SHP77 (cell line): ENCODE measurements around the gene CRTC2.
"Not testable (repeated sequence)": the region's sequence is repeated elsewhere in the genome, so short reads cannot be mapped to it uniquely, and the experiment has no call there.

ENCODE experiments used
- DNase-seq, 2 experiments: peaks; one replicate each; lab custom pipeline; 2025; lab: John Stamatoyannopoulos, UW

CRTC2 gene, protein sequence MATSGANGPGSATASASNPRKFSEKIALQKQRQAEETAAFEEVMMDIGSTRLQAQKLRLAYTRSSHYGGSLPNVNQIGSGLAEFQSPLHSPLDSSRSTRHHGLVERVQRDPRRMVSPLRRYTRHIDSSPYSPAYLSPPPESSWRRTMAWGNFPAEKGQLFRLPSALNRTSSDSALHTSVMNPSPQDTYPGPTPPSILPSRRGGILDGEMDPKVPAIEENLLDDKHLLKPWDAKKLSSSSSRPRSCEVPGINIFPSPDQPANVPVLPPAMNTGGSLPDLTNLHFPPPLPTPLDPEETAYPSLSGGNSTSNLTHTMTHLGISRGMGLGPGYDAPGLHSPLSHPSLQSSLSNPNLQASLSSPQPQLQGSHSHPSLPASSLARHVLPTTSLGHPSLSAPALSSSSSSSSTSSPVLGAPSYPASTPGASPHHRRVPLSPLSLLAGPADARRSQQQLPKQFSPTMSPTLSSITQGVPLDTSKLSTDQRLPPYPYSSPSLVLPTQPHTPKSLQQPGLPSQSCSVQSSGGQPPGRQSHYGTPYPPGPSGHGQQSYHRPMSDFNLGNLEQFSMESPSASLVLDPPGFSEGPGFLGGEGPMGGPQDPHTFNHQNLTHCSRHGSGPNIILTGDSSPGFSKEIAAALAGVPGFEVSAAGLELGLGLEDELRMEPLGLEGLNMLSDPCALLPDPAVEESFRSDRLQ

DNA sequence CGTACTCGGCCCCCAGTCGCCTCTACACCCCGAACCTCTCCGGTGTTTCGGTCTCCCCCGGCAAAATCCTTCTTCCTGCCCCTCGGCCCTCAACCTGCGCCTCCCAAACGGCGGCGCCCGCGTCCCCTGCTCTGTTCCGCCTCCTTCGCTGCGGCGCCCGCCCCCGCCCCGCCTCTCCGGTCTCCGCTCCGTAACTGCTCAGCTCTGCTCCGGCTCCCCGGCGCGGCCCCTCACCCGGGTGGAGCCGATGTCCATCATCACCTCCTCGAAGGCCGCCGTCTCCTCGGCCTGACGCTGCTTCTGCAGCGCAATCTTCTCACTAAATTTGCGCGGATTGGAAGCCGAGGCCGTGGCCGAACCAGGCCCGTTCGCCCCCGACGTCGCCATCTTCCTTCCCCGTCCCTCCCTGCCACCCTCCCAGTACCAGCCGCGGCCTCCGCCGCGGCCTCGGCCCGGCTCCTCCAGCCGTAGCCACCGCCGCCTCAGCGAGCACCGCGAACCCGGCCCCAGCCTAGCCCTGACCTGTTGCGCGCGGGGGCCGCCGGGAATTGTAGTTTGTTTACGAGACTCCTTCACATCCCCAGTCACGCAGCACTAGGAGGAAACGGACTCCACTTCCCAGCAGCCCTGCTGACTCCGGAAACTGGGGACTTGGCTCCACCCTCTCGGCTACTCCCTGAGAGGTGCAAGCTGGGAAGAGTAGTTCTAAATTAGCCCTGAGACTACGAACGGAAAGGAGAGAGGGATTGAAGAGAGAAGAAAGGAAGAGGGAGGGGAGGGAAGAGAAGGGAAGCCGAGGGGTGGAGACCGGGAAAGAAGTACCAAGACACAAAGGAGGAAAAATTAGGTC lies at the start of gene CRTC2:
Gene CRTC2 (minus strand): TSS at position 502 of the 850 bp plus-strand sequence. CDS start 115 bp downstream, at position 387.
- DNase-seq: peak; percentile 100

DNA sequence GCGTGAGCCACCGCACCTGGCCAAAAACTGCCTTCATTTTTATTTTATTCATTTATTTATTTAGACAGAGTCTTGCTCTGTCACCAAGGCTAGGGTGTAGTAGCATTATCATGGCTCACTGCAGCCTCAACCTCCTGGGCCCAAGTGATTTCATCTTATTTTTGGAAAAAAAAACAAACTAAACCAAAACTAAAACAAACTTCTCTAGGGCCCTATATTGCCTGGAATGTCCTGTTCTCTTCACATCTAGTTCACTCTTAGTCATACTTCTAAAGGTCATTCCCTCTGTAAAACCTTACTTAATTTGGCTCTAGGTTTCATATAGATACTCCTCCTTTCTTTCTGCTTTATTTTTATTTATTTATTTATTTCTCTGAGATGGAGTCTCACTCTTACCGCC lies 47.7 kb upstream of the CRTC2 start:
- no peak for DNase-seq

DNA sequence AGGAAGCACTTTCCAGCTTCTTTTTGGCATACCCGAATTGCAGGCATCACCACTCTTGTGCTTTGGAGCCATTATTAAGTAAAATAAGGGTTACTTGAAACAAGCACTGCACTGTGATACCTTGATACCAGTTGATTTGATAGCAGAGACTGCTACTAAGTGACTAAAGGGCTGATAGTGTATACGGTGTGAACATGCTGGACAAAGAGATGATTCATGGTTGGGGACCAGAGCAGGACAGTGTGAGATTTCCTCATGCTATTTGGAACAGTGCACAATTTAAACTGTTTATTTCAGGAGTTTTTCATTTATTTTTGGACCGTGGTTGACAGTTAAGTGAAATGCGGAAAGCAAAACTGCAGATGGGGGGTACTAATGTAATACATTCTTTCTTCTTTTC lies 42.0 kb upstream of the CRTC2 start:
- DNase-seq: no peak

DNA sequence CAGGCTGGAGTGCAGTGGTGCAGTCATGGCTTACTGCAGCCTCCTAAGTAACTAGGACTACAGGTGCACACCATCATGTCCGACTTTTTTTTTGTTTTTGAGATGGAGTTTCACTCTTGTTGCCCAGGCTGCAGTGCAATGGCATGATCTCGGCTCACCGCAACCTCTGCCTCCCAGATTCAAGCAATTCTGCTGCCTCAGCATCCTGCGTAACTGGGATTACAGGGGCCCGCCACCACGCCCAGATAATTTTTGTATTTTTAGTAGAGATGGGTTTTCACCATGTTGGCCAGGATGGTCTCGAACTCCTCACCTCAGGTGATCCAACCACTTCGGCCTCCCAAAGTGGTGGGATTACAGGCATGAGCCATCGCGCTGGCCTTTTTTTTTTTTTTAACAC lies 38.5 kb upstream of the CRTC2 start:
- not testable (repeated sequence) for DNase-seq

DNA sequence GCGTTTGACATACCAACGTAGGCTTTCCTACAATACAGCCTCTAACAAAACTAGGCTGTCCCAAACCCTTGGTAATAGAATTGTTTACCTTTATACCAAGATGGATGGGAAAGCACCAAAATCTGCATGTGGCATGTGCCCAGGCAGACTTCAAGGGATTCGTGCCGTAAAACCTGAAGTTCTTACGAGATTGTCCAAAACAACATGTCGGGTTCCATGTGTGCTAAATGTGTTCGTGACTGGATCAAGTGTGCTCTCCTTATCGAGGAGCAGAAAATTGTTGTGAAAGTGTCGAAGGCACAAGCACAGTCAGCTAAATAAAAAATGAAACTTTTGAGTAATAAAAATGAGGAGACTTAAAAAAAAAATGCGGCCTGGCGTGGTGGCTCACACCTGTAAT lies 37.2 kb upstream of the CRTC2 start:
- DNase-seq: no peak

DNA sequence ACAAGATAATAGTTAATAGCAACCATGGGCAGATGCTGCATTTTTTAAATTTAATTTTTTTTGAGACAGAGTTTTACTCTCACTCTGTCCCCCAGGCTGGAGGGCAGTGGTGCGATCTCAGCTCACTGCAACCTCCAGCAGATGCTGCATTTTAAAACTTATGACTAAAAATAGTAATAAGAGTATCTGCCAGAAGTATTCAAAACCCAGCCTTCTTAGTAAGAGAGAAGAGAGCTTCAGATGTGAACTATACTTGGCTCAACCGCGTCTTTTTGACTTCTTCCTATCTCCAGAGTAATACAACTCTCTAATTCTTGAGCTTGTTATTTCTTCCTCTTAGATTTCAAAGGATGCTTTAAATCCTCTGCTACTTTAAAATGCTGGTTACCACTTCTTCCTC lies 36.8 kb upstream of the CRTC2 start:
- DNase-seq: no peak

DNA sequence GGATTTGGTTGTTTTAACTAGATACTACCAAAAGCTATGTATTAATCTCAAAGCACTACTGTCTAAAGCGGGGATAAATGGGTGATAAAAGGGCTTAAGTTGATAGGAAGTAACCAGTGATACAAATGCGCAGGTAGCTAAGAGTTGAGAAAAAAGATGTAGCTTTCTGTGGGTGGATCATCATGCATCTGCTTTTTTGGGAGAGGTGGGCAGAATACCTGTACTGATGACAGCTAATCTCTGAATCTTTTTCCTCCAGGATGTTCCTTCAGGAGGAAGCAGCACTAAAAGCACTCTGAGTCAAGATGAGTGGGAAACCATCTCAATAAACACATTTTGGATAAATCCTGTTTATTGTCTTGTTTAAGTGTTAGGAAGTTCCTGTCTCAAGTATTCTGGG lies 33.4 kb upstream of the CRTC2 start:
- no peak for DNase-seq

DNA sequence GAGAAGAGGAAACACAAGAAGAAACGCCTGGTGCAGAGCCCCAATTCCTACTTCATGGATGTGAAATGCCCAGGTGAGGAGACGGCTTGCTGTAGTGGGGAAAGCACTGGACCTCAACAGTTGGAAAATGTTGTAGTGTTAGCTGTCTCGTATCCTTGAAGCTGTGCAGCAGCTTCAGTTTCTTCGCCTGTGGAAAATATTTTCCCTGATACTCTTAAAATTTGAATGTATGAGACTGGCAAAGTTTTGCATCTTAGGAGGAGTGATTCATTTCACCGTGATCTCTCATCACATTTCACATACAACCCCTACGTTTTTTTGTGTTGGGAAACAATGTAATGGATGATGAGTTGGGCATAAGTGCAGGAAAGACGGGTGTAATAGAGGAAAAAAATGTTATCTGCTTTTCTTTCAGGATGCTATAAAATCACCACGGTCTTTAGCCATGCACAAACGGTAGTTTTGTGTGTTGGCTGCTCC lies 32.8 kb upstream of the CRTC2 start:
- no peak for DNase-seq

DNA sequence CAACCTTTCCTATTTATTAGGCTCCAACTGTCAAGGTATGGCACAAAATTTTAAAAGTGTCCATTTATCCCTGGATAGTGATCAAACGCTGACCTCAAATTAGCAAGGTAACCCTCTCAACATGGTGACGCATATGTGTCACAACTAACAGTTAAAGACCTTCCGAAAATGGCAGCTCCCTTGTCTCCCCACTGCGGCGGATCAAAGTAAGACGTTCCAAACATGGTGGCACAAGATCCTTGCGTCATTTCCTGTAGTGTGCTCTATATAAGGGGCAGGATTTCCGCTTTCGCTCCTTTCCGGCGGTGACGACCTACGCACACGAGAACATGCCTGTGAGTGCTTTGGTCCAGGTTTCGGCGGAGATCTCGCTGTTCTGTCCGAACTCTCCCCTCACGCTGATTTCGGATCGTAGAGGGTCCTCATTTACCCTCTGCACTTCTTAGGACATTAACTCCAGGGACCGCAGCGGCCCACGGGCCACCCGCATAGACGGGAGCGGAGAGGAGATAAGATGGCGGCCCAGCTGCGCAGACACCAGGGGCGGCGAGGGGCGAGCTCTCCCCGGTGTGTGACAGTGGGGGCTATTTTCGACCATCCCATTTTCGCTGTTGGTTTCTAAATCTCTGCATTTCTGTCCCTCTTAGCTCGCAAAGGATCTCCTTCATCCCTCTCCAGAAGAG lies 32.2 kb upstream of the CRTC2 start, which contains the start of gene RPS27:
Gene RPS27 (plus strand): TSS at position 295 of the 683 bp plus-strand sequence. CDS start 35 bp downstream, at position 330.
- DNase-seq: peak; percentile 99 to 100

DNA sequence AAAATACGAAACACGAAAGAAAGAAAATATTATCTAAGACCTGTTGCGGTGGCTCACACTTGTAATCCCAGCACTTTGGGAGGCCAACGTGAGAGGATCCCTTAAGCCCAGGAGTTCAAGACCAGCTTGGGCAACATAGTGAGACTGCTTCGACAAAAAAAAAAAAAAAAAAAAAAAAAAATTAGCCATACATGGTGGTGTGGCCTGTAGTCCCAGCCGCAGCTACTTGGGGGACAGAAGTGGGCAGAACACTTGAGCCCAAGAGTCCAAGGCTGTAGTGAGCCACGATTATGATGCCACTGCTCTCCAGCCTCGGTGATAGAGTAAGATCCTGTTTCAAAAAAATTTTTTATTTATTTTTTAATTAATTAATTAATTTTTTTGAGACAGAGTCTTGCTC lies 29.2 kb upstream of the CRTC2 start:
- DNase-seq: no peak

DNA sequence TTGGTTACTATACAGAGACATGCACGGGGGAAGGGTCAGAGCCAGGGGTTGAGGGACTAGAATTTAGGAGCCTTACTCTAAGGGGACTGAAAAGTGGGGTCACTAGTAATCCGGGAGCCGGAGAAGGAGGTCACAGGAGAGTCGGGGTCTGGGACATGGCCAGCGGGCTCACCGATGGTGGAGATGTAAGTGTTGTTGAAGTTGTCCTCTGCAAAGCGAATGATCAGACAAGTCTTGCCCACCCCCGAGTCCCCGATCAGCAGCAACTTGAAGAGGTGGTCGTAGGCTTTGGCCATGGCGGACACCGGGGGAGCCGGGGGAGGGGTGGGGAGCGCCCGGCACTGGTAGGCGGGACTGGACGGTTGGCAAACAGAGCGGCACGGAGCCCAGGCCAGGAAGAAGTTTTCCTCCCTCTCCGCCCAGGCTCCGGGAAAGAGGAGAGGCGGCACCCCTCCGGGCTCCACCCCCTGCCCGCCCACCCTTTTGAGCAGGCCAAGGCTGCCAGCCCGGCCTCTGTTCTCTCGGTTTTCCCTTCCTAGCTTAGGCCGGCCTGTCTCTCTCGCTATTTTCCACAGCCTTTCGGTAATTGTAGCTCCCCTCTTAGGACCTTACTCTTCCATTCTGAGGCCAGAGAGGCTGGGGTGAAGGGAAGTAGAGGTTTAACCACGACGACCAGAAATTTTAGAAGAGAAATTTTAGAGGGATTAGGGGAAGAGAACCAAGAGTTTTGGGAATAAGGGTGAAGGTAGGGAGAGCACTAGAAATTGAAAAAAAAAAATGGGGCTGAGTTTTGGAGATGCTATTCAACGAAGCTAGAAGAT lies 27.7 kb upstream of the CRTC2 start, which contains the start of gene RAB13:
Gene RAB13 (minus strand): TSS at position 399 of the 821 bp plus-strand sequence. CDS start 103 bp downstream, at position 296.
- DNase-seq: peak; percentile 90 to 94

DNA sequence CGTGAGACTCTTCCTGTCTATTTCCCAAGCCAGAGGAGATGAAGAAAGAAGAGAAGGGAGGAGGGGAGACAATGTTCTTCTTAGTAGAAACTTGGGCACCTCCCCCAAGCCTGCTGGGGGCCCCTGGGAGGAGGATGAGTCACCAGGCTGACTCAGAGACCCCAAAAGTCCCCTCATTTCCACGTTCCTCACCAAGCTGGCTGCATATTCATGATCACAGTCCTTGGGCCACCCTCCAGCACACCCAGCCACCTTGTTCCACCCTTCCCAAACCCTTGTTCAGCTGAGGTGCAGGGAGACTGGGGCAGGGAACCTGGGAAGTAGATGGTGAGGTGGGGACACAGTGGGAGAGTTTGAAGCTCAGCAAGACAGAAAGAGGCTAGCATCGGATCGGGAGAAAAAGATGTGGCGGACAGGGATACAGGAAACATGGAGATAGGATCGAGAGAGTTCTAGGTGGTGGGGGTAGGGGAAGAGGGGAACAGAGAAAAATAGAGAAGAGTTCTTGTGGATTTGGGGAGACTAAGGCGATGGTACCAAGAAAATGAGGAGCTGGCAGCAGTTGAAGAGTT lies 27.0 kb upstream of the CRTC2 start:
- no peak for DNase-seq

DNA sequence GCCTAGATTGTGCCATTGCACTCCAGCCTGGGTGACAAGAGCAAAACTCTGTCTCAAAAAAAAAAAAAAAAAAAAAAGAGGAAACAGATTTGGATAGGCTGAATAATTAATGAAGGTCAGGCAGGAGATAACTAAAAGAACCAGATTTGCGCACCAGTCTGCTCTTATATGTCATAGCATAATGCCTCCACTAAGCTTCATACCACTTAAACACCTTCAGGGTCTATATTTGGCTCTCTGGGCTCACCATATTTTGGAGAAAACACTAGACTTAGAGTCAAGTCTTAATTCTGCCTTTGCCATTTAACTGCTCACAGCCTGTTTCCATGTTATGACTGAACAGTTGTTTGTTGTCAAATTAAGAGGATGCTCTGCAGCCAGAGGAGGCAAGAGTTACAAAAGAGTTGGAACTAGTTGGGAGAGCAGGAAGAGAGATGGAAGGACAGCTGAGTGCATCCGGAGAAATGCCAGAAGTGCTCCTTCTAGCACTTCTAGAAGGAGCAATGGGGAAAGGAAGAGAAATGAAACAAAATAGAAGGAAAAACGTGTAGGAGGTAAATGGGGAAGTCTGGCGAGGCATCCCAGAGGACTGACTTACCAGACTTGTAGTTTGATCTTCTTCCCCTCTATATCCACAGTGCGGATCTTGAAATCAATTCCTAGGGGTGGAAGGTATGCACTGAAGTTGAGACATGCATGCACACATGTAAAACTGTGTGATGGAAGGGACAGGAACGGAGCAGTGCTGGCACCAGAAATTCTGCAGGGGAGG lies 25.9 kb upstream of the CRTC2 start:
- no peak for DNase-seq

DNA sequence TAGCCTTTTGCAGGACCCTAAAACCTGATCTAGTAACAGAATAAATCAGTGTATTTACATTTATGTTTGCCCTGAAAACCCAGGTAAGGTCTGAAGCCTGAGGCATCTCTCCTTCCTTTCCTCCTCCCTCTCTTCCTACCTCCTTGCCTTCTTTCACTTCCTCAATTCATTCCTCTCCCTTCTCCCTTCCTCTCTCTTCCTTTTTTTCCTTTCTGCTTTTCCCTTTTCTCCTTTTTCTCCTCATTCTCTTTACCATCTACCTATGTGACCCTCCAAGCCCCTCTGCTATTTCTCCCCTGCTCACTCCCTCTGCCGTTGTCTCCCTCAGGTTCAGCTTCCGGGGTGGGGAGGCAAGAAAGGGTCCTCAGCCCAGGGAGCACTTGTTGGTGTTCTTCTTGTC lies 23.3 kb upstream of the CRTC2 start:
- DNase-seq: not testable (repeated sequence)

DNA sequence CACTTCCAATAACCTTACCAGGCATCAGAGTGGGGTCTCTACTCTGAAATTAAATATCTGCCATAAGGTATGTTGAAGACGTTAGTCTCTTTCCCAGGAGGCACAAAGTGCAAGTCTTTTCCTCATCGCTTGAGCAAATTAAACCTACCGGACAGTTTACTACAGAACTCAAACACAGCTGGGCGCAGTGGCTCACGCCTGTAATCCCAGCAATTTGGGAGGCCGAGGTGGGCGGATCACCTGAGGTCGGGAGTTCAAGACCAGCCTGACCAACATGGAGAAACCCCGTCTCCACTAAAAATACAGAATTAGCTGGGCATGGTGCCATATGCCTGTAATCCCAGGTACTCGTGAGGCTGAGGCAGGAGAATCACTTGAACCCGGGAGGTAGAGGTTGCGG lies 20.7 kb upstream of the CRTC2 start:
- not testable (repeated sequence) for DNase-seq

DNA sequence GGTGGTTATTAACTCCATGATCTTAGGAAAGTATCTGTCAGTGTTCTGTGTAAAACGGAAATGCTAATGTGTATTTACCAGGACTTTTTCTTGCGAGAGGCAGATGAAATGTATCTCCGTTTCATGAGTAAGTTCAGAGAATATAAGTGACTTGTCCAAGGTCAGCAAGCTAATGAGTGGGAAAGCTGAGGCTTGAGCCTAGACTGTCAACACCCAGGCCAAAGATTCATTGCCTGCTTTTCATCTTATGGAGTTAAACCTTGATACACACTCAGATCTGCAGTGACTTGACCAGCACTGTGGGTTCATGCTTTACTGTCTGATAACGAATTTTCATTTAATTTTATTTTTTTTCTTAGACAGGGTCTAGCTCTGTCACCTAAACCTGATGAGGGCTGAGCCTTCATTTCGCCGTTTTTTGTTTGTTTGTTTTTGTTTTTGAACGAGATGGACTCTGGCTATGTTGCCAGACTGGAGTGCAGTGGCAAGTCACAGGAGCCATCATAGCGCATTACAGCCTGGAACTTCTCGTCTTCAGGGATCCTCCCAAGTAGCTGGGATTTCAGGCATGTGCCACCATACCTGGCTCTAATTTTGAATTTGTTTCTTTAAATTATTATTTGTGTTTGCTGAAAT lies 20.0 kb upstream of the CRTC2 start:
- DNase-seq: no peak

DNA sequence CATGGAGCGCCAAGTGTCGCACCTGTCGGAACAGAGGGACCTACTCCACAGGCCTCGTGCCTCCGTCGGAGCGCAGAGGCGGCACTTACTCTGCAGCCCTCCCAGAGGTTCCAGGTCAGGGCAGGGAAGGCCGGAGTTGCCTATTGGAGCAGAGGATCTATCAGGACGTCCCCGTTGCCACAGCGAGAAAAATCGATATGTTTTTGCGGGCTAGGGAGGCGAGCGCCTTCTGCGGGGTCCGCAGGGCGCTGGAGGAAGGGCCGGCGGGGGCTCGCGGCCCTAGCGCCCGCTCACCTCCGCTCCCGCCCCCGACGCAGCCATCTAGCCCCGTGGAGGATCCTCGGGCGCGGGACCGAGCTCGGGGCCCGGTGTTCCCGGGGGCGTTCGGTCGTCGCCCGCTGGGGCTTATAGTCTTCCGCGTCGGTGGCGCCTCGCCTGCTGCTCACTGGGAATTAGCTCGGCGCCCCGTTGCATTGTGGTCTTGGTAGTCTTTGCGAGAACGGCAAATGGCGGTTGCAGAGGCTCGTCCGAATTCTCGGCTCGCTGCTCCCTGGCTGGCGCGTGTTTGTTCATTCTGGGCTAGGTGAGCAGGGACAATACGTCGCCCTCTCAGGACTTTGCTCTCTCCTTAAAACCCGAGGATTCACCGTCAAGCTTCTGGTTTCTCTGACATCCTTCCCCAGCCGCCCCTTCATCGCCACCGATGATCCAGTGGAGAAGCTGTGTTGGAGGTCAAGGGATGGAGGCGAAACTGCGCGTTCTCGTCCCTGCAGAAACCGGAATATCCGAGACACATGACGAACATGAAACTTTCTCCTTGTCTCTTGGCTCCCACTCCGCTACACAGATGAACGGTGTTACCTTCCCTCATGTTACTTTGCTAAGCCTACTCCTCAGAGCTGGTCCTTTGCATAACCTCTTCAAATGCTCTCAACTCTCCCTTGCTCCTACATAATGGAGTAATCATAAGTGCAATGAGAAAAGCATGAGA lies 19.1 kb upstream of the CRTC2 start, which contains the start of gene JTB:
Gene JTB (minus strand): TSS at position 425 of the 991 bp plus-strand sequence. CDS start 422 bp downstream, at position 3.
- peak; percentile 93 to 98 for DNase-seq
